NT2/D1 (cell line): ENCODE measurements around the gene COL9A3.

ENCODE experiments used
- DNase-seq: peaks from one replicate; pipeline ENCODE4 v3.0.0-alpha.2; 2011; ENCODE audit warnings: low read depth, low spot score
- H3K27me3 ChIP-seq: 2 replicates; pipeline ENCODE4 v1.6.0; 2011; ENCODE audit warnings: mild to moderate bottlenecking; ENCODE audit not compliant: insufficient read length, insufficient read depth
- H3K36me3 ChIP-seq: 2 replicates; pipeline ENCODE4 v1.6.1; 2011; ENCODE audit warnings: mild to moderate bottlenecking, low read length, mixed read lengths; ENCODE audit not compliant: insufficient read depth, insufficient read length
- H3K4me1 ChIP-seq: 2 replicates; pipeline ENCODE4 v1.5.1; 2011; ENCODE audit not compliant: insufficient read depth, insufficient read length
- H3K4me3 ChIP-seq: 2 replicates; pipeline ENCODE4 v1.5.1; 2011; ENCODE audit warnings: low read depth; ENCODE audit not compliant: insufficient read length
- H3K9ac ChIP-seq: 2 replicates; pipeline ENCODE4 v1.6.0; 2011; ENCODE audit warnings: low read depth; ENCODE audit not compliant: insufficient read length
- H3K9me3 ChIP-seq: 2 replicates; pipeline ENCODE4 v1.5.1; 2011; ENCODE audit warnings: mild to moderate bottlenecking, low read length; ENCODE audit not compliant: insufficient read depth
- SUZ12 ChIP-seq: IDR thresholded peaks from 2 replicates; pipeline ENCODE4 v1.6.1; 2011; ENCODE audit not compliant: insufficient read length, insufficient read depth; ENCODE audit errors: extremely low read depth
- YY1 ChIP-seq: IDR thresholded peaks from 2 replicates; pipeline ENCODE4 v1.6.1; 2011; ENCODE audit not compliant: insufficient read length, insufficient read depth
- ZNF274 ChIP-seq: IDR thresholded peaks from 2 replicates; pipeline ENCODE4 v1.6.1; 2011; ENCODE audit warnings: mild to moderate bottlenecking, low read depth, low read length

The COL9A3 gene

GRCh38 chr20:62815066-62815991 lies 1.5 kb upstream of the COL9A3 start:
- H3K4me1 ChIP-seq, result peaks cover 35% of the 10 kb centered on the region
- TF ChIP-seq ZNF274, result no peak
- TF ChIP-seq SUZ12, result no peak
- TF ChIP-seq YY1, result no peak
- H3K36me3 ChIP-seq, result peaks cover 58% of the 10 kb centered on the region
- no peak for DNase-seq
- H3K4me3 ChIP-seq, result peak overlapping the region; percentile 78
- no peaks in the 10 kb centered on the region for H3K27me3 ChIP-seq
- H3K9me3 ChIP-seq, result no peaks in the 10 kb centered on the region
- H3K9ac ChIP-seq, result peak overlapping the region; percentile 94

- peak overlapping the region; percentile 78 for H3K4me3 ChIP-seq
- H3K27me3 ChIP-seq, result no peaks in the 10 kb centered on the region
- TF ChIP-seq YY1, result no peak
- TF ChIP-seq SUZ12, result no peak
- no peak for TF ChIP-seq ZNF274
- H3K9ac ChIP-seq, result peak overlapping the region; percentile 94
- peaks cover 41% of the 10 kb centered on the region for H3K4me1 ChIP-seq
- DNase-seq, result peak; percentile 87
- H3K36me3 ChIP-seq, result peaks cover 59% of the 10 kb centered on the region
- H3K9me3 ChIP-seq, result no peaks in the 10 kb centered on the region
Measured at GRCh38 chr20:62816031-62816883, 593 bp upstream of the COL9A3 start.

- no peak for DNase-seq
- H3K27me3 ChIP-seq, result no peaks in the 10 kb centered on the region
- no peaks in the 10 kb centered on the region for H3K9me3 ChIP-seq
- H3K4me3 ChIP-seq, result peak overlapping the region; percentile 65
- H3K9ac ChIP-seq, result peak overlapping the region; percentile 89
- peaks cover 47% of the 10 kb centered on the region for H3K4me1 ChIP-seq
- peaks cover 59% of the 10 kb centered on the region for H3K36me3 ChIP-seq
- TF ChIP-seq YY1 (no peak), SUZ12 (no peak), ZNF274 (no peak)
Measured at GRCh38 chr20:62817975-62818591, 1.2 kb downstream of the COL9A3 start.

GRCh38 chr20:62818592-62819493 lies 2.0 kb downstream of the COL9A3 start:
- peaks cover 58% of the 10 kb centered on the region for H3K36me3 ChIP-seq
- DNase-seq, result no peak
- H3K27me3 ChIP-seq, result no peaks in the 10 kb centered on the region
- H3K4me1 ChIP-seq, result peaks cover 53% of the 10 kb centered on the region
- H3K4me3 ChIP-seq, result peak overlapping the region; percentile 65
- H3K9ac ChIP-seq, result peak overlapping the region; percentile 89
- H3K9me3 ChIP-seq, result no peaks in the 10 kb centered on the region
- TF ChIP-seq SUZ12, result no peak
- TF ChIP-seq ZNF274, result no peak
- TF ChIP-seq YY1, result no peak

GRCh38 chr20:62819494-62820174 lies 2.8 kb downstream of the COL9A3 start:
- peaks cover 57% of the 10 kb centered on the region for H3K36me3 ChIP-seq
- H3K4me3 ChIP-seq, result no peak overlapping the region
- H3K27me3 ChIP-seq, result no peaks in the 10 kb centered on the region
- no peaks in the 10 kb centered on the region for H3K9me3 ChIP-seq
- TF ChIP-seq YY1, result no peak
- no peak for TF ChIP-seq SUZ12
- no peak for TF ChIP-seq ZNF274
- H3K9ac ChIP-seq, result peak overlapping the region; percentile 64
- DNase-seq, result no peak
- peaks cover 54% of the 10 kb centered on the region for H3K4me1 ChIP-seq
